ENCODE data around the gene GHR. TPM values are rescaled to one million over a fixed set of nuclear protein-coding genes. Genes with fewer than 3 reads are reported as not detected.

The GHR gene
- total and polyA plus RNA-seq, 12 donors: 4.1 to 15.1 (median 11.5) TPM

- Histone ChIP-seq H3K4me3 (no peak overlapping the region), H3K36me3 (no peaks in the 10 kb centered on the region), H3K27ac (peak overlapping the region in 1 of 10 donors; percentile 9), H3K4me1 (peaks cover 0 to 73% (median 24%) of the 10 kb centered on the region in 9 donors), H3K9me3 (no peaks in the 10 kb centered on the region), H3K27me3 (no peaks in the 10 kb centered on the region)
- 36 to 50% methylated on average over 2 of the region's 2 CpGs for WGBS, 2 donors
- intact Hi-C loops (cut with DNase I): no loop called here
- no peak for TF ChIP-seq CTCF (IDR thresholded peaks at IDR 0.05)
- DNase-seq: no peak
- no peak for ATAC-seq
These were observed 93.9 kb downstream of the GHR start for GRCh38 chr5:42517164-42517563.

- DNase-seq (no peak), ATAC-seq (peak in 7 of 8 donors; percentile 51 to 74 (median 66))
- Histone ChIP-seq H3K27ac (peak overlapping the region in 2 of 10 donors; percentile 8 to 35), H3K4me3 (no peak overlapping the region), H3K4me1 (peaks cover 0 to 85% (median 24%) of the 10 kb centered on the region in 9 donors), H3K27me3 (no peaks in the 10 kb centered on the region), H3K9me3 (no peaks in the 10 kb centered on the region), H3K36me3 (no peaks in the 10 kb centered on the region)
- intact Hi-C loops (cut with DNase I): no loop called here
- TF ChIP-seq CTCF (IDR thresholded peaks at IDR 0.05): no peak
- 62 to 68% methylated on average over 8 of the region's 8 CpGs for WGBS, 2 donors
These were observed 95.5 kb downstream of the GHR start for GRCh38 chr5:42518595-42519221.

GRCh38 chr5:42520203-42520602 is 97.0 kb downstream of the GHR start:
- no peak for DNase-seq
- no peaks in the 10 kb centered on the region for H3K27me3 ChIP-seq
- peak in 1 of 8 donors; percentile 53 for ATAC-seq
- no peaks in the 10 kb centered on the region for H3K9me3 ChIP-seq
- no peak for TF ChIP-seq CTCF (IDR thresholded peaks at IDR 0.05)
- H3K36me3 ChIP-seq: no peaks in the 10 kb centered on the region
- intact Hi-C loops (cut with DNase I): no loop called here
- peaks cover 0 to 77% (median 24%) of the 10 kb centered on the region in 9 donors for H3K4me1 ChIP-seq
- H3K27ac ChIP-seq: no peak overlapping the region
- no peak overlapping the region for H3K4me3 ChIP-seq

GRCh38 chr5:42520957-42521356 is 97.7 kb downstream of the GHR start:
- no peak for TF ChIP-seq CTCF (IDR thresholded peaks at IDR 0.05)
- no peak overlapping the region for H3K4me3 ChIP-seq
- intact Hi-C loops (cut with DNase I): no loop called here
- peaks cover 0 to 71% (median 24%) of the 10 kb centered on the region in 9 donors for H3K4me1 ChIP-seq
- no peaks in the 10 kb centered on the region for H3K27me3 ChIP-seq
- DNase-seq (no peak), ATAC-seq (no peak)
- 76 to 87% methylated on average over 4 of the region's 4 CpGs for WGBS, 2 donors
- no peaks in the 10 kb centered on the region for H3K36me3 ChIP-seq
- H3K27ac ChIP-seq: no peak overlapping the region
- H3K9me3 ChIP-seq: no peaks in the 10 kb centered on the region

All from heart right ventricle (tissue), 16 donors.